NOMO-1 treated with DMSO at 0.1 percent for 48 hours (cell line): Measurements from ENCODE around the gene POGZ.

ENCODE experiments used
- DNase-seq: peaks from one replicate; lab custom pipeline; 2025; ENCODE audit not compliant: unreplicated experiment; lab: John Stamatoyannopoulos, UW

The POGZ gene, protein sequence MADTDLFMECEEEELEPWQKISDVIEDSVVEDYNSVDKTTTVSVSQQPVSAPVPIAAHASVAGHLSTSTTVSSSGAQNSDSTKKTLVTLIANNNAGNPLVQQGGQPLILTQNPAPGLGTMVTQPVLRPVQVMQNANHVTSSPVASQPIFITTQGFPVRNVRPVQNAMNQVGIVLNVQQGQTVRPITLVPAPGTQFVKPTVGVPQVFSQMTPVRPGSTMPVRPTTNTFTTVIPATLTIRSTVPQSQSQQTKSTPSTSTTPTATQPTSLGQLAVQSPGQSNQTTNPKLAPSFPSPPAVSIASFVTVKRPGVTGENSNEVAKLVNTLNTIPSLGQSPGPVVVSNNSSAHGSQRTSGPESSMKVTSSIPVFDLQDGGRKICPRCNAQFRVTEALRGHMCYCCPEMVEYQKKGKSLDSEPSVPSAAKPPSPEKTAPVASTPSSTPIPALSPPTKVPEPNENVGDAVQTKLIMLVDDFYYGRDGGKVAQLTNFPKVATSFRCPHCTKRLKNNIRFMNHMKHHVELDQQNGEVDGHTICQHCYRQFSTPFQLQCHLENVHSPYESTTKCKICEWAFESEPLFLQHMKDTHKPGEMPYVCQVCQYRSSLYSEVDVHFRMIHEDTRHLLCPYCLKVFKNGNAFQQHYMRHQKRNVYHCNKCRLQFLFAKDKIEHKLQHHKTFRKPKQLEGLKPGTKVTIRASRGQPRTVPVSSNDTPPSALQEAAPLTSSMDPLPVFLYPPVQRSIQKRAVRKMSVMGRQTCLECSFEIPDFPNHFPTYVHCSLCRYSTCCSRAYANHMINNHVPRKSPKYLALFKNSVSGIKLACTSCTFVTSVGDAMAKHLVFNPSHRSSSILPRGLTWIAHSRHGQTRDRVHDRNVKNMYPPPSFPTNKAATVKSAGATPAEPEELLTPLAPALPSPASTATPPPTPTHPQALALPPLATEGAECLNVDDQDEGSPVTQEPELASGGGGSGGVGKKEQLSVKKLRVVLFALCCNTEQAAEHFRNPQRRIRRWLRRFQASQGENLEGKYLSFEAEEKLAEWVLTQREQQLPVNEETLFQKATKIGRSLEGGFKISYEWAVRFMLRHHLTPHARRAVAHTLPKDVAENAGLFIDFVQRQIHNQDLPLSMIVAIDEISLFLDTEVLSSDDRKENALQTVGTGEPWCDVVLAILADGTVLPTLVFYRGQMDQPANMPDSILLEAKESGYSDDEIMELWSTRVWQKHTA (N-terminal part only)

DNA sequence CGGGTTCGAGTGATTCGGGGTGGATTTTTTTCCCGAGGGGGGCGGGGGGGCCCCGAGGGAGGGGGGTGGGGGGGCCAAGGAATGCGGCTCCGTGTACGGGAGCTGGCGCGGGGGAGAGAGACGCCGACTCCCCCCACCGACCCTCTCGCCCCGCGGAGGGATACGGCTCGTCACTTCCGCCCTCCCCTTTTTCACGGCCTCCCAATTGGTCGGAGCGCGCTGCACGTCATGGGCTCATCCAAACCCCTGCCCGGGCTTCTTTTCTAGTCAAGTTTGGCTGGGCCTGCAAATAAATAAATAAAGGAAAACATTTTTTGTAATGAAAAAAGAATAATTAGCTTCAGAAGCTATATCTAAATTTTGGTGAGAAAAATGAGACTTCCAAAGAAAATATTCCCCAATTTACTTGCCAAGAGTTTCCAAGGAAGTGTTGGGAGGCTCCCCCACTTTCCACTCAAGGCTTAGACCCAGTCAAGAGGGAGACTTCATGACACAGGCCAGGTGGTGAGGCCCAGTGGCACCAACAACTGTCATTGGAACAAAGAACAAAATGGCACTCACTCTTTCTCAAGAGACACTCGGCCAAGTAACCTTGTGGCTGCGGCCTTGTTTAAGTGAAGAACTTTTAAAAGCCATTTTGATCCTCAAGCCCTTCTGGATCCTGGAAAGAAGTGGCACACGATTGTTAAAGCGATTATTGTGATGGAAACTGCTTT, at the start of gene POGZ:
TSS of gene POGZ (minus strand) at position 164 of the 716 bp plus-strand sequence. CDS start 17,290 bp downstream, outside the sequence.
- DNase-seq, result peak; percentile 86

DNA sequence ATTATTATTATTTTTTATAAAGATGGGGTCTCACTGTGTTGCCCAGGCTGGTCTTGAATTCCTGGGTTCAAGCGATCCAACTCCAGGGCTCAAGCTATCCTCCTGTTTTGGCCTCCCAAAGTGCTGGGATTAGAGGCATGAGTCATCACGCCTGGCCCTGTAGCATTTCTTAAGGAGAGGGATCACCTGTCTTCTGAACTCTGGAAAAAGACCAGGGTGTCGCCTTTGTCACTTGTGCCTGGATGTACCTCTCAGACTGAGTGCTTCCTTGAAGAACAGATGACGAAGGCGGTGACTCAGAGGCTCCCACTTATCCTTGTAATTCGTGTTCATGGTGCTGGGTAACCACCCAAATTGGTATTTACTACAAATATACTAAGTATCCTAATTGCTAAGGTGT, 49.5 kb upstream of the POGZ start:
- no peak for DNase-seq

DNA sequence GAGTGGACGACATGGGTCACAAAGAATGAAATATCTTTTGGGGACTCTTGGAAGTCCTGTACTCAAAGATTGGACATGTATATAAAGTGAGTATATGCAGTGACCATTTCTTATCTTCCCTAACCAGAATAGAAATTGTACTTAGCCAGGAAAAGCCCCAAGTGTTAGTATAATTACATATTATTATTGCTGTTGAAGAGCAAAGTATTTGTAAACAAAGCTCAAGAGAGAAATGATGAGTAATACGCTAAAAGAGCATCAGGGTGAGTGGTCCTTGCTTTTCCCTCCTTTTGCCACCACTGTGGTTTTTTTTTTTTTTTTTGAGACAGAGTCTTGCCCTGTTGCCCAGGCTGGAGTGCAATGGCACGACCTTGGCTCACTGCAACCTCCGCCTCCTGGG, 45.5 kb upstream of the POGZ start:
- no peak for DNase-seq

DNA sequence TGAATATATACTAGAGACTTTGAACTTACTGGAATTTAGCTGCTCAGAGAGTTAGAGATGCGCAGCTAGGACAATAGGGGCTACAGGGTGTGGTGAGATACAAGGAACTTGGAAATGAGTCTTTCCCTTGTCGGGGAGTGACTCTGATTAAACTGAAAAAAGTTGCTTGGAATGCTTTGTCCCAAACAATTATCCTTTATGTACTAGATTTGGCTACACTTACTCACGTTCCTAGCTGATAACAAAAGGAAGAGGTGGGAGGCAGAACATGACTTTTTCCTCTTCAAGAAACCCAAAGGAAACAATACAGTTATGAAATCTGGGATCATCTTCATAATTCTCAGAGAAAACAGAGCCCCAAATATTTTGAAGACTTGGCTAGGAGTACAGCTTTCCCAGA, 45.0 kb upstream of the POGZ start:
- DNase-seq, result no peak

DNA sequence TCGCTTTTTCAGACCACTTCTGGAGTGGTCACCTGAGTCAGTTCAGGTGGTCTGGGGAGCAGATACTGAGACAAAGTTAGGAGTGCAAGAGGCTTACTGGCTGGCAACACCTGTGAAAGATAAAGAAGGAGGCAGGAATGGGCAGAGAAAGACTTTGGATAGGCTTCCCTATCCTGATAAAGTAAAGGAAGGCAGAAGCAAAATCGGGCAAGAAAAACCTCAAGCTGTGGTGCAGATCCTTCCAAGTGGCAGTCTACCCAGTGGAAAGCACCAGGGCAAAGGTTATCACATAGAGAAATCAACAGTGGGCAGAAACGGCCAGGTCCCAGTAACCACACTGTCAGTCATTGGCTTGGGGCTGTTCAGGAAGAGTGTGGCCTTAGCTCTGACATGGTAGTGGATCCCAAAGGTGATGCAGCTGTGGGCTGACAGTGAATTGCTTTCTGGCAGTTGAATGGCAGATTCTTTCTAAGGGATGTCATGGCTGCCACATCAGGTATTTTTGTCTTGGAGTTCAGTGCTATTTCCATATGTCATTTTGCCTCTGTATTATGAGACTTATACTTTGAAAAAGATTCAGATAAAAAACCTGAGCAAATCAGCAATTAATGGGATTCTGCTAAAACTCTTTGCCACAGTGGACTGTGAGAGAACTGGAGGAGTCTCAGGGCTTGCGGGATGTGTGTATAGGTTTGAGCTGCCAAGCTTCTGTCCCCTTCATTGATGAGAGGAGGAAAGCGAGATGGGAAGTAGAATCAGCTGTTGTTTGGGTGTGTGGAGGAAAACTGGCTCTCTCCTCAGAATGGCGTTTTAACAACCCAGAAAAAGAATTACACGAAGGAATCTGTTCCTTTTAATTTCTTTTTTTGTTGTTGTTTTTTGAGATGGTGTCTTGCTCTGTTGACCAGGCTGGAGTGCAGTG, 43.8 kb upstream of the POGZ start:
- DNase-seq, result no peak

DNA sequence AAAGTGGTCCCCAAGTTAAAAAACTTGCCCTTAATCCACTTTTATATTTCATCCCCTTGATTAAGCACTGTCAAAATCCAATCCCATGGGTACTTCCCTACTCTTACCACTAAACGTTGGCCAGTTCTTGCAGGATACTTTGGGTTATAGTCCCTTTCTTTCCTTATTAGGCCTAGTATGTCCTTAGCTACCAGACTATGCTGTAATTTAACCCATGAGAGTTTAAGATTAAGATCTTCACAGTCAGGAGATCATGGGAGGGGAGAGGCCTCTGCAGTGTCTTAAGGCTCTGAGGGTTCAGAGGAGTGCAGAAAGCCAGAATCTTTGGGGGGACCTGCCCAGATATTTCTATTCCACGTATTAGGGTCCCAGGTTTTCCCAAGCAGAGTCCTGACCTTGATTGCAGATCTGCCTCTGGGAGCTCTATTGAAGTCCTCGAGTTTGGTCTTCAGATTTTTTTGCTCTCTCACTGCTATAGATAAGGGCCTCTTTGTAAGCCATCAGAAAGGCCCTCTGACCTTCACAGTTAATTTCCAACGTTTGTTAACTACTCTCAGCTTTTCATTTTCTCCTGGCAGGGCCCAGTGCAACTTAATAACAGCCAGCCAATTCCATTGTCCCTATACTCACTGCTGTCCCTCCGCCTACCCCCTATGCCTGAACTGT, 42.9 kb upstream of the POGZ start:
- DNase-seq, result no peak

DNA sequence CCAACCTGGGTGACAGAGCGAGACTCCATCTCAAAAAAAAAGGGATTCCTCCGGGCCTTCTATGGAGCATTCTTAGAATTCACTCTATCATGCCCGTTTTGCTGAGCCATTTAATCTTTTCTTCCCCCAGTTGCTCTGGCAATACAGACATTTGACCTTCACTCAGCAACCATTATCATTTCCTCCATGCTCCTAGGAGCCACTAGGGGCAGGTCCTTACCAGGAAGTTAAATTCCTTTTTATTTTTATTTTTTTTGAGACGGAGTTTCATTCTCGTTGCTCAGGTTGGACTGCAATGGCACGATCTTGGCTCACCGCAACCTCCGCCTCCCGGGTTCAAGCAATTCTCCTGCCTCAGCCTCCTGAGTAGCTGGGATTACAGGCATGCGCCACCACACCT, 42.2 kb upstream of the POGZ start:
- no peak for DNase-seq

DNA sequence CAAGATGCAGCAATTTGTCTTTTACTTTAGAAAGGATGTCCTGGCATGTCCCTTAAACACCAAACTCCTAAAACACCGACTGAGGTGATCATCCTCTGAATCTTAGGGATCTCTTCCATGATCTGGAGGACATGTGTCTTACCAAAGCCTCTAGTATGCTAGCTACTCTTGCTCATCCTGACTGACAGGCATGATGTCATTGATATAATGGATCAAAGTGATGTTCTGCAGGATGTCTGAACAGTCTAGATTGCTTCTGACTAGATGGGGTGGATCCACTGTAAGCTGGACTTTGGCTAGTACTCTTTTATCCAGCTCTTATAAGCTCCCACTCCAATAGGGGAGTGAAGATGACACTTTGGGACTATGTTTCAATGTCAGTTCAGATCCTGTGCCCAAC, 40.6 kb upstream of the POGZ start:
- DNase-seq, result no peak

DNA sequence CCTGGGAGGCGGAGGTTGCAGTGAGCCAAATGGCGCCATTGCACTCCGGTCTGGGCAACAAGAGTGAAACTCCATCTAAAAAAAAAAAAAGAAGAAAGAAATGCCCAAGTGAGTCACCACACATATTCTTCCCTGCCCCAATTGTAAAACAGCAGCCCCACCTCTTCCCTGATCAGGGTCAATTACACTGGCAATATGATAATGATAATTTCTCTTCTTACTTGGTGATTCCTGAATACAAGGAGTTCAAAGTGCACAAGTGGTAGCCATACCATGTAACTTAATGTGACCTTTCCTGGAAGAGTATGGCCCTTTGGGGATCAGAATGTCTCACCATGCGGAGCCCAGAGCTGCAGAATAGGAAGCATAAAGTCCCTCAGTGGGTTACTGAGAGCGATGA, 40.1 kb upstream of the POGZ start:
- no peak for DNase-seq

DNA sequence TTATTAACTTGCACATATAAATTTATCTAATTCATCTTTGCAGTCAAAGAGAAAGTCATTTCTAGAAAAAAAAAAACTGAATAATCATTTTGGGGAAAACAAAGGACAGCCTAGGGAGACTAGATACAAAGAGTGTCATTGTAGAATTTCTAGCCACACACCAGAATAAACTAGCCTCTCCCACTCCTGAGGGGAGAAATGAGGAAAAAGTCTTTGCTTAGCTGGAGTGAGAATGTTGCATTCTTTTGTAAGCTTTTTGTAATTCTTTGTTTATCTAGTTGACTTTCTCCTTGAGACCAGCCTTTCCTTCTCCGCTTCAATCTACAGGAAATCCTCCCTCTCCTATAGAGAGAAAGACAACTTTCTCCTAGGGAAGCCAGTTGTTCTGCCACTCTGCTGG, 36.0 kb upstream of the POGZ start:
- DNase-seq, result no peak

DNA sequence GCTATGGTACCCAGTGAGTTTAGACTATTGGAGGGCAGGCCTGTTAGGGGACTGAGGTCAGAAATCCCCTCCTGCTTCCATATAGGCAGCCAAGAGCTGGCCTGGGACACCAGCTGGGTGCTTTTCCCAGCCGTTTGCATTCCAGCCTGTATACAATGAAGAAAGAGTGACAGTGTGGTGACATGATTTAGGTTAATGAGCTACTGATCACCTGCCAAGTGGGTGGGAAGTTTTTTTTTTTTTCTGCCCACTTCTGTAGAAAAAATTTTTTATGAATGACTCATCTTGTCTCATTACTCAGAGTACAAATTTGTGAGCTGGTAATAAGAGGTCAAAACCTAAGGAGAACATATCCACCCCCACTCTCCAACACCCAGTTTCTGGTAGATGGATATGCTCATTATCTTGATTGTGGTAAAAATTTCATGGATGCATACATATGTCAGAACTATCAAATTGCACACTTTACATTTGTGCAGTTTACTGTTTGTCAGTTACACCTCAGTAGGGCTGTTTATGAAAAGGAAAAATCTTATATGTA, 35.5 kb upstream of the POGZ start:
- DNase-seq, result no peak

DNA sequence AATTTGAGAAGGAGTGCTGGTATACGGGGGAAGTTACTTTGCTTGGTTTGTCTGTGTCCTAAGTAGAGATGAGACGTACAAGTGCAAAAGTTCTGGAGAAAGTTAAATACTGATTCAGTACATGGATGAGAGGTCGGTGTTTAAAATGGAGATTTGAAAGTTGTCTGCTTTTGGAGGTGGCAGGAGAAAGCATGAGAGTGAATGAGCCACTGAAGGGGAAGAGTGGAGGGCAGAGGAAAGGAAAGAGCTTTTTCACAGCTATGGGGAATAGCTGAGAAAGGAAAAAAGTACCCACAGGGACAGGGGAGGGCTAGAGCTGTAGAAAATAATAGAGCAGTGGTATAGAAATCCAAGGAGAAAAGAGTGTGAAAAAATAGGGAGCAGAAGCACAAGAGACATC, 33.7 kb upstream of the POGZ start:
- no peak for DNase-seq

DNA sequence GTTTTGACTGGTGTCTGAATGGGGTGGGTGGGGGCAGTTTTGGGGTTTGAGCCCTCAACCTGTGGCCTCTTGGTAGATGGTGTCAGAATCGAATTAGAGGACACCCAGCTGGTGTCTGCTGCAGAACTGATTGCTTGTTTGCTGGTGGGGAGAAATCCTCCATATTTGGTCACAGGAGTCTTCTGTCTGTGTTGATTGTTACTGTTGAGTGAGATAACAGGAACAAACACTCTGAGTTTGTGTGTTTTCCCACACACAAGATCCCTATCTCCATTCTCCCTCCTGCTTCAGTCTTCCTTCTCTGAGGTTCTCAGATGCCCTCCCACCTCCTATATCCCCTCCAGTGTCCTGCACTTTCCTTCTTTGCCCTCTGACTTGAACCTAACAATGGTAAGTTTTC, 32.8 kb upstream of the POGZ start:
- no peak for DNase-seq

DNA sequence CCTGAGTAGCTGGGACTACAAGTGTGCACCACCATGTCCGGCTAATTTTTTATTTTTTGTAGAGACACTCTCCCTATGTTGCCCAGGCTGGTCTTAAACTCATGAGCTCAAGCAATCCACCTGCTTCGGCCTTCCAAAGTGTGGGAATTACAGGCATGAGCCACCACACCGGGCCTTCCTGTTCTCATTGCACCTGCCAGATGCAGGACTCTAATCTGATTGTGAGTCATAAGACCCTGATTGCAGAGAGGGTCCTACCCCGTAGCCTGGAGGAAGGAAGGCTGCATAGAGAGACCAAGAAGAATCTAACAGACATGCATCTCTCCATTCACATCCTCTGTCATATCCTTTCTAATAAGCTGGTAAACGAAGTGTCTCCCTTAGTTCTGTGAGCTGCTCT, 32.3 kb upstream of the POGZ start:
- DNase-seq, result no peak

DNA sequence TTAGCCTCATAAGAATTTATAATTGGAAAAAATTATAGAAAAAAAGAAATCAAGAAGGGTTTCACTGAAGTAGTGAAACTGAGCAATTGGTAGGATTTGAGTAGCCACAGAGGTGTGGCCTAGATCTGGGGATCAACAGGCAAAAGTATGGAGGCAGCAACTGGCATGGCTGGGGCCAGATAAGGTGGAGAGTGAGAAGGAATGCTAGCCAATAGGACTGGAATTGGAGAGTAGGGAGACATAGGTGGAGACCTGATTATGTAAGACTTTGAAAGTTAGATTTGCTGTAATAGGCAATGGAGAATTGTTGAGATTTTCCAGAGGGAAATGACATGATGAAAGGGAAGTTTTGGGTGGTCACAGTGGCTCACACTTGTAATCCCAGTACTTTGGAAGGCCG, 27.3 kb upstream of the POGZ start:
- no peak for DNase-seq

DNA sequence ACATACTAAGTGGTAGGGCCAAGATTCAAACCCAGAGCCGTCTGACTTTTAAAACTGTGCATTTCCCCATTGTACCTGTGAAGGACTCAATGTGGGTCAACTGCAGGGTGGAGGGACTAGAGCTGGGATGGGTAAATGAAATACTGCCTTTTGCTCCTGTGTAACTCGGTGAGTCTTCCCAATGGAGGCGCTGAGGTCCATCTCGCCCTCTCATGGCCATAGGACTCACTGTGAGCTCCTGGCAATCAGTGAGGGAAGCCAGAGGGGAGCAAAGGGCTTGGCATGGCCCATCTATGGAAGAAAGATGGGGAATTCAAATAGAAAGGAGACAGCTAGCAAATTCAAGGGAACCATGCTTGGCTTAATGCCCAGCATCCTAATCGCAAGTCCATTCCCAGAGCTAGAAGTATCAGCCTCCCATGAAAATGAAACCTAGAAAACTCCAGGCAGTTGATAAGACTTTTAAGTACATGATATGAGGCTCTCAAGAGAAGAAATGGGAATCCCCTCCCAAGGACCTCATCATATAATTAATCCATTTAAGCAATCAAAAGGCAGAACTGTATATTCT, 26.5 kb upstream of the POGZ start:
- DNase-seq, result no peak

DNA sequence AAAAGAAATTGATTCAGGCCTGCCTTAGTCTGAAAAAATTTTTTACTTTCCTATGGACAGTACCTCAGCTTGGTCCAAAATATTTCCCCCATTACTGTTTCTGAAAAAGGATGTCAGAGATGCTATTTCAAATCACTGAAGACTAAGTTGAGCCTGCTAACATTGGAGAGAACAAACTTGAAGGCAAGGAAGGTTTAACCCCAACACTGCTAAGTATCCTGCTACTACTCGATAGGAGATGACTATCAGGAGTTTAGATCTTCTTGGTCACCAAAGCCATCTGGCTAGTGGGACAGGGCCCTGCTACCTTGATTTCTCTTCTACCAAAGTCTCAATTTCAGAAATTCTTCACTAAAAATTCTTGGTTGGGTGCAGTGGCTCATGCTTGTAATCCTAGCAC, 22.7 kb upstream of the POGZ start:
- no peak for DNase-seq

DNA sequence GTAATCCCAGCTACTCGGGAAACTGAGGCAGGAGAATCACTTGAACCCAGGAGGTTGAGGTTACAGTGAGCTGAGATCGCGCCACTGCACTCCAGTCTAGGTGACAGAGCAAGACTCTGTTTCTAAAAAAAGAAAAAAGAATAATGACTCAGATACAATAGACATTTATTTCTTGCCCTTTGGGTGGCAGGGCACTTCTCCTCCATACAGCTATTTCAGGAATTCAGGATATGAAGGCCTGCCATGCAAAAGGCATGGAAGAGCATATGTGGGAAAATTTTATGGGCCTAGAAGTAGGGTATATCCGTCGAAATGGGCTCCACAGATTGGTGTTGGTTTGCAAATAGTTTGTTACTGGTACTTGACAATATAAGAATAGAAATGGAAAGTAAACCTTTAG, 20.2 kb upstream of the POGZ start:
- no peak for DNase-seq

DNA sequence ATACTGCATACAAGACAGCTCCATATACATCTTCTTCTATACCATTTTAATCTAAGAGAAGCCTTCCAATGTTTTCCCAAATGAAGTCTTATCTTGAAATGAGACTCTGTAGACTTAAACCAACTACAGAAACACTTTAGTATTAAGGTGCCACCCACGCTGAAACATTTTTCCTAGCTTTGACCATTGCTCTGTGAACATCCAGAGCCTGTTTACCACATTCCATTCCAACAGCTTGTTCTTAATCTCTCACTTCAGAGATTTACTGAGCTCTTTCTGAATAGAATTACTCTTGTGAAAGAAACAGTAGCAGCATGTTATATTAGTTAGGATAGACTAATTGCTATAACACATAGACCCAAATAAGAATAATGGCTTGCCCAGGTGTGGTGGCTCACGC, 19.6 kb upstream of the POGZ start:
- DNase-seq, result no peak
